Activated B cell treated with CpG ODN at 0.5 μM for 24 hours (primary cell): ENCODE measurements around the gene TUBB3. TPM values are rescaled to one million over a fixed set of nuclear protein-coding genes. Genes with fewer than 3 reads are reported as not detected.
A peak's percentile ranks its signal among the peaks of the same experiment; 100 is the strongest.

Experiments
- ATAC-seq: fragments of 200-7000 bp; cut with Tn5 transposase; one replicate; pipeline ENCODE4 v1.10.0; 2021; ENCODE audit warnings: low read depth, mild to moderate bottlenecking, moderate library complexity
- CTCF ChIA-PET: fragments of 350-600 bp; sonication (Branson Sonifier 250); formaldehyde crosslinking; loops from one replicate; lab custom pipeline; 2021; ENCODE audit warnings: antibody characterized with exemption; lab: Charles Lee
- POLR2A ChIA-PET: fragments of 350-600 bp; sonication (Branson Sonifier 250); formaldehyde crosslinking; loops from one replicate; lab custom pipeline; 2021; ENCODE audit warnings: antibody characterized with exemption; lab: Charles Lee
- DNase-seq: peaks from one replicate; pipeline ENCODE4 v3.0.0; 2022
- H3K27ac Mint-ChIP-seq: one replicate; pipeline ENCODE4 v1.8.0; 2020; ENCODE audit warnings: mixed read lengths
- H3K27me3 Mint-ChIP-seq: one replicate; pipeline ENCODE4 v1.8.0; 2021; ENCODE audit warnings: mixed read lengths
- H3K36me3 Mint-ChIP-seq: one replicate; pipeline ENCODE4 v1.8.0; 2021; ENCODE audit warnings: low read depth, mixed read lengths
- H3K4me1 Mint-ChIP-seq: one replicate; pipeline ENCODE4 v1.8.0; 2021; ENCODE audit warnings: mixed read lengths
- H3K4me3 Mint-ChIP-seq: one replicate; pipeline ENCODE4 v1.8.0; 2020; ENCODE audit warnings: mild to moderate bottlenecking, mixed read lengths
- H3K9me3 Mint-ChIP-seq: one replicate; pipeline ENCODE4 v1.8.0; 2020; ENCODE audit warnings: mixed read lengths
- CTCF ChIP-seq: fragments of 200-600 bp; IDR thresholded peaks from one replicate; pipeline ENCODE4 v1.8.0; 2022; ENCODE audit warnings: antibody characterized with exemption, mild to moderate bottlenecking
- intact Hi-C: fragments of 100-400 bp; cut with micrococcal nuclease; formaldehyde crosslinking; loops from one replicate; pipeline ENCODE4 v1.15.1; 2024
- total RNA-seq: library from RNA; stranded (reverse); gene quantifications from 2 replicates; pipeline ENCODE4 v1.2.3, GENCODE V29; 2022

TUBB3 gene
- total RNA-seq, 1 donor from 2014 or later = 0.33 TPM

GRCh38 chr16:89957216-89957785 lies 34.2 kb downstream of the TUBB3 start:
- Mint-ChIP-seq H3K4me1 (peaks cover 67% of the 10 kb centered on the region), H3K36me3 (peaks cover 54% of the 10 kb centered on the region), H3K27me3 (no peaks in the 10 kb centered on the region), H3K27ac (no peak overlapping the region), H3K4me3 (peak overlapping the region; percentile 50), H3K9me3 (no peaks in the 10 kb centered on the region)
- POLR2A ChIA-PET = no interaction called here
- DNase-seq (no peak), ATAC-seq (no peak)
- intact Hi-C loops = no loop called here
- CTCF ChIA-PET = no interaction called here
- no peak for TF ChIP-seq CTCF

- Mint-ChIP-seq H3K4me1 (peaks cover 60% of the 10 kb centered on the region), H3K27me3 (no peaks in the 10 kb centered on the region), H3K9me3 (no peaks in the 10 kb centered on the region), H3K36me3 (peaks cover 56% of the 10 kb centered on the region), H3K4me3 (no peak overlapping the region), H3K27ac (no peak overlapping the region)
- DNase-seq = no peak
- CTCF ChIA-PET = no interaction called here
- no peak for TF ChIP-seq CTCF
- intact Hi-C loops = no loop called here
- ATAC-seq = no peak
- POLR2A ChIA-PET = no interaction called here
These were observed 34.9 kb downstream of the TUBB3 start for GRCh38 chr16:89958068-89958467.

GRCh38 chr16:89958596-89958995 lies 35.5 kb downstream of the TUBB3 start:
- ChIA-PET CTCF (no interaction called here), POLR2A (no interaction called here)
- H3K27me3 Mint-ChIP-seq = no peaks in the 10 kb centered on the region
- TF ChIP-seq CTCF = no peak
- H3K36me3 Mint-ChIP-seq = peaks cover 58% of the 10 kb centered on the region
- H3K4me3 Mint-ChIP-seq = no peak overlapping the region
- H3K9me3 Mint-ChIP-seq = no peaks in the 10 kb centered on the region
- DNase-seq = no peak
- peaks cover 54% of the 10 kb centered on the region for H3K4me1 Mint-ChIP-seq
- ATAC-seq = no peak
- intact Hi-C loops = no loop called here
- H3K27ac Mint-ChIP-seq = no peak overlapping the region

- H3K27ac Mint-ChIP-seq = no peak overlapping the region
- H3K4me3 Mint-ChIP-seq = no peak overlapping the region
- intact Hi-C loops = no loop called here
- no peak for TF ChIP-seq CTCF
- no peaks in the 10 kb centered on the region for H3K27me3 Mint-ChIP-seq
- H3K4me1 Mint-ChIP-seq = peaks cover 31% of the 10 kb centered on the region
- CTCF ChIA-PET = no interaction called here
- DNase-seq (no peak), ATAC-seq (no peak)
- POLR2A ChIA-PET = interaction anchor here (1.6 kb wide), 1 partner anchor 12 kb away, joined by 5 read pairs; no protein-coding TSS in a partner anchor
- peaks cover 66% of the 10 kb centered on the region for H3K36me3 Mint-ChIP-seq
- no peaks in the 10 kb centered on the region for H3K9me3 Mint-ChIP-seq
These were observed 37.8 kb downstream of the TUBB3 start for GRCh38 chr16:89960966-89961365.

GRCh38 chr16:89961920-89962319 lies 38.8 kb downstream of the TUBB3 start:
- no peak for TF ChIP-seq CTCF

More at GRCh38 chr16:89961920-89962319, 38.8 kb downstream of the TUBB3 start:
- Mint-ChIP-seq H3K4me3 (no peak overlapping the region), H3K9me3 (no peaks in the 10 kb centered on the region), H3K27me3 (no peaks in the 10 kb centered on the region), H3K36me3 (peaks cover 67% of the 10 kb centered on the region), H3K27ac (no peak overlapping the region), H3K4me1 (peaks cover 22% of the 10 kb centered on the region)
- no peak for DNase-seq
- intact Hi-C loops = no loop called here
- CTCF ChIA-PET = no interaction called here
- ATAC-seq = no peak
- POLR2A ChIA-PET = no interaction called here
